M059J (cell line): ENCODE results near the gene MAPRE3. TPM values are rescaled to one million over a fixed set of nuclear protein-coding genes. Genes with fewer than 3 reads are reported as not detected.

Experiments
- DNase-seq: peaks from one replicate; pipeline ENCODE4 v3.0.0-alpha.2; 2012; ENCODE audit warnings: low read depth
- total RNA-seq: library from RNA; depleted of rRNA; stranded (reverse); fragments of >200 nt; shearing (Covaris generic); gene quantifications from 2 replicates; pipeline ENCODE4 v1.2.3, GENCODE V29; 2014

MAPRE3 gene
- total RNA-seq, 1 experiment from 2014 or later, result 7.1 TPM

- DNase-seq, result no peak
Observed at GRCh38 chr2:26948800-26949199, 21.6 kb upstream of the MAPRE3 start.

DNA sequence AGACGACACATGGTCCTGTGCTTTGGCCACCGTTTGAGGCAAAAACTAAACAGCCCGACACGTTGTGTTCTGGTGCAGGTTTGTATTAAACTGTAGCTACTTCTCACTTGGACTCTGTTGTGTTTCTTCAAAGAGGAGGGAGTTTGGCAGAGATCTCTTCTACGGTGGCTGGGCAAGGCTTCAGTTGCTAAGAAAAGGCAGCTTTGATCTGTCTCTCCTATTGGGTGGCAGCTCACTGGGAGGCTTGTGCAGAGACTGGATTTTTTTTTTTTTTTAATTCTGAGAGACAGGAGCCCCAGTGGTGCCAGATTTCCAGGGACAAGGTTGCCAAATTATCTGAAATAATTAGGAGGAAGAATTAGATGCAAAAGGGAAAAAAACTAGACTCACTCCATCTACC is 20.2 kb upstream of the MAPRE3 start:
- no peak for DNase-seq

- no peak for DNase-seq
Observed at GRCh38 chr2:26951236-26951635, 19.2 kb upstream of the MAPRE3 start.

DNA sequence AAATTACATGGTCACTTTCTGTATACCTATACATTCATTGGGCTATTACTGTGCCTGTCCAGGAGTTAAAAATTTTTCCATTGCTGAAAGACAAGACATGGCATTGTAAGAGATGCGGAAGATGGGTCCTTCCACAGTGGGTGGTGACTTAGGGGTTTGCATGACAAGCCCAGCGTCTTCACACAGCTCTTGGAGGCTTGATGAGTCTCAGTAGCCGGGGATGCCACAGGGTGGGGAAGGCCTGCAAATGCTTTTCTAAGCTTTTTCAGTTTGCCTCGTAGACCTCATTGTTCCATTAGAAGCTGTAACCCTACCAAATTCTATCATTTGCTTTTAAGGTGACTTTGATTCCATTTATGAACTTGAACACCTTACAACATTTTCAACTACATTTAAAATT is 18.1 kb upstream of the MAPRE3 start:
- no peak for DNase-seq

DNA sequence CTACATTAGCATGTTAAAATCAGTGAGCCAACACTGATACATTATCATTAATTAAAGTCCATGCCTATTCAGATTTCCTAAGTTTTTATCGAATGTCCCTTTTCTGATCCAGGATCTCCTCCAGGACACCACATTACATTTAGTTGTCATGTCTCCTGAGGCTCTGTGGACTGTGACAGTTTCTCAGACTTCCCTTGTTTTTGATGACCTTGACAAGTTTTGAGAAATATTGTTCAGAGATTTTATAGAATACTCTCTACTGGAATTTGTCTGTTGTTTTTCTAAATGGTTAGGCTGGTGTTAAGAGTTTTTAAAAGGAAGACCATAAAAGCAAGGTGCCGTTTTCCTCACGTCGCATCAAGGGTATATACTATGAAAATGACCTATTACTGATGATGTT is 16.3 kb upstream of the MAPRE3 start:
- no peak for DNase-seq

GRCh38 chr2:26957041-26957440 is 13.4 kb upstream of the MAPRE3 start:
- no peak for DNase-seq

GRCh38 chr2:26957534-26957933 is 12.9 kb upstream of the MAPRE3 start:
- DNase-seq, result no peak

GRCh38 chr2:26959331-26959730 is 11.1 kb upstream of the MAPRE3 start:
- DNase-seq, result no peak

DNA sequence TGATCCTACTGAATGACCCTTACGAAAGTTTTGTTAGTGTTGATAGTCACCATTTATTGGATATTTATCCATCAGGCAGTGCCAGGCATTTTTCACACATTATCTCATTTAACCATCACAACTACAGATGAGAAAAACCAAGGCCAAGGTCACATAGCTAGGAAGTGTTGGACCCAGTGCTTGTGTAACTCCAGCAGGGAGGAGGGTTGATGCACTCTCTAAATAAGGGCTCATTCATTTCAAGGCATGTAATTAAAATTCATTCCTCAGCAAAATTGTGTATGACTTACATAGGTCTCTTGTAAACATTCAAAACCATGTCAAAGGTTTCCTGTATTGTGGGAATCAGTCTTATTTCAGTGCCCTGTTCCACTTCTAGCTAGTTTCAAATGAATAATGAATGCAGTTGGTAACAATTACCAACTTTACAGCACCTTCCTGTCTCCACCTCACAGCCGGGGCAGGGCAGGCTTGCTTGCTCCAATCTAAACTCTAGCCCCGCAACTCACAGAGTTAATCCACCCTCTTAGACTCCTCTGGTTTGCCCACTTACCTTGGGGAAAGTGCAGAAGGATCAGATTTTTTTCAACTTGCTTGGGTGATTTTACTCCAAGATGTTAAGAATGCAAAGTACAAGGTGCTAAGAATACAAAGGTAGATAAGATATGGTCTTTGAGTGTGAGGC is 5.8 kb upstream of the MAPRE3 start:
- no peak for DNase-seq

GRCh38 chr2:26968001-26968400 is 2.4 kb upstream of the MAPRE3 start:
- DNase-seq, result peak; percentile 22

GRCh38 chr2:26969077-26969844 is 1.2 kb upstream of the MAPRE3 start:
- peak; percentile 55 for DNase-seq

DNA sequence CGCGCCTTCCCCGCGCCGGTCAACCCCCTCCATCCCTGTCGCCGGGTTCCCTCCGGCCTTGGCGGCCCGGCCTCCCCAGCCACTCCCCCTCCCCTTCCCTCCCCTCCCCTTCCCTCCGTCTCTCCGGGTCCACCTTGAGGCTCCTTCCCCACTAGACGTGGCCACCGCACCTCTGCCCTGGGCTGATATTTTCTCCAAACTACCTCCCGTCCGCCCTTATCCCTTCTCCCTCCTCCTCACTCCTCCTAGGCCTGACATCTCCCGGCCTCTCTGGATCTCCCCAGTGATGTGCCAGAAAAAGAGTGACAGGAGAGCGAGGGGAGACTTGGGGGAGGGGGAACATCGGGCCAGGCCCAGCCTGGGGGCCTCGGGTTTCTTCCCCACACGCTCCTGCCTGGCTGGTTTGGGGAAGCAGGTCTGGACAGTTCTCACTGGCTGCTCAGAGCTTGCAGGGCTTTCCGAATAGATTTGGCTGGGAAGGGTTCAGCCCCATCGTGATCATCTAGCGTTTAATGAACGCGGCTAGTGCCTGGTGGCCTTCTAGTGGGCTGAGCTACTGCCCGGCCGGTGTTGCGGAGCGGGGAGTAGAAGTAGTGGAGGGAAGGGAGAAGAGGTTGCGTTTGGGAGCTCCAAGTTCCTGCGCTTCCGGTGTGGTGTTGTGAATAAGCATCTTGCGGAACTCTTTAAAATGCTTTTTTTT is 641 bp downstream of the MAPRE3 start:
- DNase-seq, result peak; percentile 6

- DNase-seq, result no peak
Observed at GRCh38 chr2:26971911-26972786, 1.7 kb downstream of the MAPRE3 start.

DNA sequence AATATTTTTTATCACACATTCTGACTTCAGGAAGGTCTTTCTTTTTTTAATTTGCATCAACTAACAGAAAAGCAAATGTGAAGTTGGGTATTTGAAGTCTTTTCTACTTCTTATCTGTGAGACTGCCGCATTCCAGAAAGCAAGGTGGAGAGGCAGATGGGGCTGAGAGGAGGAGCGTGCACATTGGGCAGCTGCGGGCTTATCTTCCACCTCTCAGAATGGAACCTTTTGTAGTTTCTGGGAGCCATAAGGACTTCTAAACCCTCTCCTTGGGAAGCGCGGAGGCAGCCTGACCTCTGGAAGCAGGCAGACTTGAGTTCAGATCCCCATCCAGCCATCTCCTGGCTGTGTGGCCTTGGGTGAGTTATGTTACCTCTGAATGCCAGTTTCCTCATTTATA is 3.9 kb downstream of the MAPRE3 start:
- DNase-seq, result no peak

DNA sequence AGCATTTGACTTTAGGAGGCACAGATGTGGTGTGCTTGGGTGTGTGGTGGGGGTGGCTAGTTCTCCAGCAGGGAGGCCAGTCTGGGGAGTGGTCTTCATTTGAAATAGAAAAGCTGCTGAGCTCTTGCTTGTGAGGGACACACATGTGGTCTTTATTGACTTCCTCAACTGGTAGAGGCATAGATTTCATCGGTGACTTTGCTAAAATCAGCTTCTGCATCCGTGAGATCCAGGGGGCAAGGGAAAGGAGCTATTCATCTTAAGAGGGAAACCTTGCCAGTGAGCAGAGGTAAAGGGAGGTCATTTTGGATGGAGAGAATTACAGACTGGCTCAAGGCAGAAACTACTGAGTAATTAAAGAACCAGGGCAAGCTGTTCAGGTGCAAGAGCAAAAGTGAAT is 4.7 kb downstream of the MAPRE3 start:
- DNase-seq, result no peak

DNA sequence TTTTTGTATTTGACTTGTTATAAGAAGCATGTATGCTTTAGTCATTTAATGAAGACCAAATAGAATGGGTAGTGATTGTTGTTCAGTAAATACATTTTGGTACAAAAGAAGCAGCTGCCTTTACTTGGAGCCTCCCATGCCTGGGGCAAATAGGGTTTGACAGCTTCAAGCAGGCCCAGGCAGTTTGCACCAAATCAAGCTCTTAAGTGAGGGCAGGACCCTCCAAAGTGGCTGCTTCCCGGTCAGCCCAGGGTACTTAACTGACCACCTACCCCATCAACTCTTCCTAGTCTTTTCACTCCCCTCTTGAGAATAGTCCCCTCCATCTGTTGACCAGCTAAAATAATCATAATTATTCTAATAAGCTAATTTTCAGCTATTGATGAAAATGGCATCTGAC is 5.2 kb downstream of the MAPRE3 start:
- DNase-seq, result no peak

DNA sequence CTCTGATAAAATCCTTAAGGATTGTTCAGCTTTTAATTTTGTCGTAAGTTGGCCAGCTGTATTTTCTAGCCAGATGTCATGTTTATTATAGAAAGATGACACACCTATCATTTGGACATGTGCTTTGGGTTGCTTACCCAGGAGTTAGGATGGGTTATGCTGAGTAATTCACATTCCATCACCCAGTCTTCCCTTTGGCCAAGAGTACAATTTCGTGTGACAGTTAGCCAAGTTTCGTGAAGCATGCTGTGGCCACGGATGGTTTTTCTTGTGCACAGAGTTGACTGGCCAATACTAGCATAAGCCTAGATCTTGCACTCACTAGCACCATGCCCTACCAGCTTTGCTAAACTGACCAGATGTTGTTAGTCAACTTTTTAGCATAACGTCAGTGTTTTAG is 5.8 kb downstream of the MAPRE3 start:
- DNase-seq, result peak; percentile 9

GRCh38 chr2:26977012-26977411 is 6.6 kb downstream of the MAPRE3 start:
- no peak for DNase-seq

DNA sequence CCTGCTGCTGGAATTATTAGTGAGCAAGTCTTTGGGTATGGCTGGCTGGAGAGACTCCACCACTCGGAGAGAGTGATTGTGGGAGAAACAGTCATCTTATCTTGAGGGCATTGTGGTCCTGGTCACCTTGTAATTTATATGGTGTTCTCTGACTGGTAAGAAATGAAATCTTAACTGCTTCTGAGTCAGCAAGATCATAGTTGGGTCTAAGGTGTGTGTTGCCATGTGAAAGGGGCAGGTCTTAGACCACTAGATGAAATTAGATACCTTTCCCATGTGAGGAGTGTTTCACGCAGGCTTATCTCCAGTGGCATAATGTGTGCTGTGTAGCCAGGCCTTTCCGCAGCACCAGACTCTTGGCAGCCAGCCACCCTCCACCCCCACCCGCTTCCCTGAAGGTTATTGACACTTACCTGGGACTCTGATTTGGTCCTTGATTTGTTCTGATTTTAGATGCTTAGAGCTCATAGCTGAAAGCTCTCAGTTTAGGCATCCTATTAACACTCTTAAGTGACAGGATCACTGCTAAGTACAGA is 7.7 kb downstream of the MAPRE3 start:
- peak; percentile 76 for DNase-seq

DNA sequence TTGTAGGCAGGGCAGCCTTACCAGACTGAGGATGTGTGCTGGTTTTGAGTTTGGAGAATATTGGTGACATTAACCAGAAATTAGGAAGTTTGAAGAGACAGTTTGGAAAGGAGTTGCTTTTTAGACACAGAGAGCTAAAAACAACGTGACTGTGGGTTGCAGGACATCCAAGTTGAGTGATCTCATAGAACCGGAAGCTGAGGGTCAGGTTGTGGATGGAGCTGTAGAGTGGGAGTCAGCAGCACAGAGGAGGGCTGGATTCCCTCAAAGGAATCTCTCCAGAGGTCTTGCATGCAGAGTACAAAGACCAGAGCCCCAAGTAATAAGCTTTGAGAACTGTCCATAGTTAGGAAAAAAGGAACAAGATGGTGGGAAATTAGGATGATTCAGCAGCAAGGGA is 9.3 kb downstream of the MAPRE3 start:
- DNase-seq, result no peak

DNA sequence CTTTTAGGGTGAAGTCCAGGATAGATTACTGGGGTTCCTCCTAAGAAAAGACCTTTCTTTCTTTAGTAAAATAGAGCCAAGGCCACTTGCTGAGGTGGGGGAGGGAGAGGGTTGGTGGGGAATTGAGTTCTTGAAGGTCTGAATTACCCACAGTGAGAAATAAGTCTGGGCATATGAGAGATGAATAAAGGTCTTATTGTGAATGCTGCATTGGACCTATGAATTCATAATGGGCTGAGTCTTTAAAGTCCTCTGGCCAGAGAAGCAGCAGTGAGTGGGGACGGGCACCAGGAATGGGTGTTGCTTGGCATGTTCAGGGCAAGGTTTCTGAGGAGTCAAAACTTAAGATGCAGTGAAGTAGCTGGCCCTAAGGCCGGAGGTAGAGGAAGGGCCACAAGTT is 10.5 kb downstream of the MAPRE3 start:
- no peak for DNase-seq
